GM06990 (cell line): ENCODE measurements around the gene TMEM135.

ENCODE experiments used
- DNase-seq: peaks from one replicate; pipeline ENCODE4 v3.0.0-alpha.2; 2011; ENCODE audit not compliant: insufficient read length; ENCODE audit errors: extremely low read depth
- H3K27me3 ChIP-seq: replicated peaks from 2 replicates; pipeline ENCODE4 v1.6.0; 2011; ENCODE audit warnings: low read length; ENCODE audit not compliant: control insufficient read depth, insufficient read depth
- H3K36me3 ChIP-seq: 2 replicates; pipeline ENCODE4 v1.5.1; 2011; ENCODE audit warnings: low read length; ENCODE audit not compliant: control insufficient read depth, insufficient read depth
- H3K4me3 ChIP-seq: replicated peaks from 2 replicates; pipeline ENCODE4 v1.5.1; 2011; ENCODE audit warnings: low read depth, mild to moderate bottlenecking, control low read depth, low read length
- TF ChIP-seq, protein P1 (sequence below): IDR thresholded peaks from 2 replicates; pipeline ENCODE4 v1.5.1; 2011; ENCODE audit warnings: low read length, control low read depth, mild to moderate bottlenecking, inconsistent platforms; ENCODE audit not compliant: insufficient read depth, poor library complexity, severe bottlenecking

Gene TMEM135

GRCh38 chr11:87005569-87005921 is 32.2 kb upstream of the TMEM135 start:
- TF ChIP-seq, protein P1, sequence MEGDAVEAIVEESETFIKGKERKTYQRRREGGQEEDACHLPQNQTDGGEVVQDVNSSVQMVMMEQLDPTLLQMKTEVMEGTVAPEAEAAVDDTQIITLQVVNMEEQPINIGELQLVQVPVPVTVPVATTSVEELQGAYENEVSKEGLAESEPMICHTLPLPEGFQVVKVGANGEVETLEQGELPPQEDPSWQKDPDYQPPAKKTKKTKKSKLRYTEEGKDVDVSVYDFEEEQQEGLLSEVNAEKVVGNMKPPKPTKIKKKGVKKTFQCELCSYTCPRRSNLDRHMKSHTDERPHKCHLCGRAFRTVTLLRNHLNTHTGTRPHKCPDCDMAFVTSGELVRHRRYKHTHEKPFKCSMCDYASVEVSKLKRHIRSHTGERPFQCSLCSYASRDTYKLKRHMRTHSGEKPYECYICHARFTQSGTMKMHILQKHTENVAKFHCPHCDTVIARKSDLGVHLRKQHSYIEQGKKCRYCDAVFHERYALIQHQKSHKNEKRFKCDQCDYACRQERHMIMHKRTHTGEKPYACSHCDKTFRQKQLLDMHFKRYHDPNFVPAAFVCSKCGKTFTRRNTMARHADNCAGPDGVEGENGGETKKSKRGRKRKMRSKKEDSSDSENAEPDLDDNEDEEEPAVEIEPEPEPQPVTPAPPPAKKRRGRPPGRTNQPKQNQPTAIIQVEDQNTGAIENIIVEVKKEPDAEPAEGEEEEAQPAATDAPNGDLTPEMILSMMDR: no peak
- H3K36me3 ChIP-seq: no peaks in the 10 kb centered on the region
- DNase-seq: no peak

GRCh38 chr11:87006035-87006434 is 31.7 kb upstream of the TMEM135 start:
- H3K36me3 ChIP-seq: no peaks in the 10 kb centered on the region
- DNase-seq: no peak
- no peak overlapping the region for H3K4me3 ChIP-seq
- TF ChIP-seq, protein P1: no peak
- no peaks in the 10 kb centered on the region for H3K27me3 ChIP-seq

More at GRCh38 chr11:87005569-87005921, 32.2 kb upstream of the TMEM135 start:
- Histone ChIP-seq H3K4me3 (no peak overlapping the region), H3K27me3 (no peaks in the 10 kb centered on the region)

GRCh38 chr11:87007963-87008362 is 29.8 kb upstream of the TMEM135 start:
- DNase-seq: no peak
- Histone ChIP-seq H3K4me3 (no peak overlapping the region), H3K27me3 (no peaks in the 10 kb centered on the region), H3K36me3 (no peaks in the 10 kb centered on the region)
- TF ChIP-seq, protein P1: no peak

DNA sequence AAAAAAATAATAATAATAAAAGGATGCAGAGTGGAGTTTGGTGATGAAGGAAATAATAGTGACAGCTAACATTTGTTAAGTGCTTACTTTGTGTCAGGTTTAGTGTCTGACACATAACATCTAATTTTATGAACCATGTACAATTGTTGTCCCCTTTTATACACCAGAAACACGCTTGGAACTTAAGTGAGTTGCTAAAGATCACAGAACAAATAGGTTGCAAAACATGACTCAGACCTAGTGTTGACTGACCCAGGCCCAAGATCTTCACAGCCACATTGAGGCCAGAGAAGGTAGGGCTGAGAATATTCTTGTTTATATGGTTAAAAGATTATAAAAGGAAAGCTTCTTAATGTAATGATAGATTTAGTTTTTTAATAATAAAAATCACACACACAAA is 25.6 kb upstream of the TMEM135 start:
- Histone ChIP-seq H3K4me3 (no peak overlapping the region), H3K36me3 (no peaks in the 10 kb centered on the region), H3K27me3 (no peaks in the 10 kb centered on the region; the same call in 1 of the 2 replicates)
- DNase-seq: no peak
- TF ChIP-seq, protein P1: no peak

- Histone ChIP-seq H3K27me3 (no peaks in the 10 kb centered on the region; the same call in 1 of the 2 replicates), H3K36me3 (no peaks in the 10 kb centered on the region), H3K4me3 (no peak overlapping the region)
- DNase-seq: no peak
- TF ChIP-seq, protein P1: no peak
Observed at GRCh38 chr11:87012673-87013072, 25.1 kb upstream of the TMEM135 start.
